GM18861 (cell line): ENCODE results near the gene GDA.
"Not testable (repeated sequence)": the region's sequence is repeated elsewhere in the genome, so short reads cannot be mapped to it uniquely, and the experiment has no call there.

ENCODE experiments used
- ATAC-seq: cut with Tn5 transposase; IDR thresholded peaks from one replicate; pipeline ENCODE4 v1.9.1; 2021; ENCODE audit not compliant: unreplicated experiment

GDA gene

DNA sequence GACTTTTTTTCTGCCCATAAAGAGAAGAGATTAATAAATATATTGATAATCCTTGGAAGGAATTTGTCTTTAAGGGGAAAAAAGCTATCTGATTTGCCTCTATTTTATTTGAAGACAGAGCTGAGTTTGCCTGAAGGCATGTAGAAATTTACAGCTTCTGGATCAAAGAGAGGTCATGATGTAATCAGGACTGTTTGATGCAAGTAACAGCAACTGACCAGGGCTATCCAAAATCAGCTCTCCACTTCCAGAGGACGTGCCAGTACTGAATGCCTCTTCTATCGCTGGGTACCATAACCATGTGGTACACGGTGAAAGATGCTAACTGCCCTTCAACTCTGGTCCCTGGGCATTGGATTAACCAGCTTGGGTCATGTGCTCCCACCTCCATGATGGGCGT is 125.2 kb downstream of the GDA start:
- ATAC-seq, result no peak

DNA sequence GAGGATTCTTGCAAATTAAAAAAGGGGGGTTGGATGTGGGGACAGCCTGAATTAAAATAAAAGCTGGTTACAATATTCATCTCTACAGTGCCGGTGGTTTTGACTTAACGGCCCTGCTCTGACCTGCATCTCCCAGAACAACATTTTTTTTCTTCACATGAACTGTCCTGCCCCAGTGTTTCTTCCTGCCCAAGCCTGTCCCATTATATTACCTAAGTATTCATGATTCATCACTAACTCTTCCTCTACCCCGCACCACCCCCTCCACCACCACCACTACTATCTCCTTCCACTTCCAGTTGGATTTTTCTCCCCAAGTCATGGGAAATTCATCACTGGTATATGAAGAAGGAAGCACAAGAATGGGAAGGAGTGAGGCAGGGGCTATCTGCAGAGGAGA is 125.7 kb downstream of the GDA start:
- ATAC-seq, result no peak

DNA sequence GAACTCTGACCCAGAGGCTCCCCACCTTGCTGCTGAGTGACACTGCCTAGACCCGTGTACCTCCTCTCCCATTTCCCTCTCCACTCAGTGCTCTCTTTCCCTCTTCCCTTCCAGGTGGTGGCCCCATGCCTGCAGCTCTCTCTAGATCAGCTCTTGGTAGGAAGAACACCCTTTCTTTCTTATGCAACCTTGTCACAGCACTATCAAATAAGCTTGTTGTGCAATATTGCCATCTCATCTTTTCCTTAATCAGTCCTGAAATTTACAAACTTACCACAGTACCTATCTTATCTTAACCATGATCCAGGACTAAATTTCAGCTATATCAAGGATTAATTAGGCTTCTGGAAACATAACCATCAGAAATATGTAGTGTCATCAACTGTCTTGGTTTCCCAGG is 127.2 kb downstream of the GDA start:
- no peak for ATAC-seq

- peak; percentile 75 for ATAC-seq
These were observed 129.7 kb downstream of the GDA start for GRCh38 chr9:72278959-72279358.

- peak; percentile 64 for ATAC-seq
These were observed 131.8 kb downstream of the GDA start for GRCh38 chr9:72280913-72281500.

- ATAC-seq, result no peak
These were observed 140.2 kb downstream of the GDA start for GRCh38 chr9:72289401-72289800.

DNA sequence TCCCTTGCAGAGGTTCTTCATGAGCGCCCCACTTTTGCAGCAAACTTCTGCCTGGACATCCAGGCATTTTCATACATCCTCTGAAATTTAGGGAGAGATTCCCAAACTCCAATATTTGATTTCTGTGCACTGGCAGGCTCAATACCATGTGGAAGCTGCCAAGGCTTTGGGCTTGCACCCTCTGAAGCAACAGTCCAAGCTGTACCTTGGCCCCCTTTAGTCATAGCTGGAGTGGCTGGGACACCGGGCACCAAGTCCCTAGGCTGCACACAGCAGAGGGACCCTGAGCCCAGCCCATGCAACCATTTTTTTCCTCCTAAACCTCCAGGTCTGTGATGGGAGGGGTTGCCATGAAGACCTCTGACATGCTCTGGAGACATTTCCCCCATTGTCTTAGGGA is 141.1 kb downstream of the GDA start:
- no peak for ATAC-seq

- ATAC-seq, result not testable (repeated sequence)
These were observed 142.3 kb downstream of the GDA start for GRCh38 chr9:72291576-72291975.

- no peak for ATAC-seq
These were observed 143.0 kb downstream of the GDA start for GRCh38 chr9:72292256-72292682.

GRCh38 chr9:72292874-72293607 is 143.8 kb downstream of the GDA start:
- ATAC-seq, result no peak

DNA sequence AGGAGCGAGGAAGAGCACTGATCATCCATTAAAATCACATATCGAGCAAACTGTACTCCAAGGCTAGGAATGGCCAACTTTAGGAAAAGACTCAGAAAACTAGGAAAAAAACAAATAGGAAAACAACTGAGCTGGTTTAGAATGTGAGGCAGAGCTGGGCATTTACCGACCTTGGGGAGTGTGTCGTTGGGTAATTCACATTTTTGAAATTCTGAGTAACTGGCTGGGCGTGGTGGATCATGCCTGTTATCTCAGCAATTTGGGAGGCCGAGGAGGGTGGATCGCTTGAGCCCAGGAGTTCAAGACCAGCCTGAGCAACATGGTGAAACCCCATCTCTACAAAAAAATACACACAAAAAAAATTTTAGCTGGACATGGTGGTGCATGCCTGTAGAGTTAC is 145.7 kb downstream of the GDA start:
- ATAC-seq, result peak; percentile 5

- ATAC-seq, result no peak
These were observed 148.3 kb downstream of the GDA start for GRCh38 chr9:72297516-72297915.

DNA sequence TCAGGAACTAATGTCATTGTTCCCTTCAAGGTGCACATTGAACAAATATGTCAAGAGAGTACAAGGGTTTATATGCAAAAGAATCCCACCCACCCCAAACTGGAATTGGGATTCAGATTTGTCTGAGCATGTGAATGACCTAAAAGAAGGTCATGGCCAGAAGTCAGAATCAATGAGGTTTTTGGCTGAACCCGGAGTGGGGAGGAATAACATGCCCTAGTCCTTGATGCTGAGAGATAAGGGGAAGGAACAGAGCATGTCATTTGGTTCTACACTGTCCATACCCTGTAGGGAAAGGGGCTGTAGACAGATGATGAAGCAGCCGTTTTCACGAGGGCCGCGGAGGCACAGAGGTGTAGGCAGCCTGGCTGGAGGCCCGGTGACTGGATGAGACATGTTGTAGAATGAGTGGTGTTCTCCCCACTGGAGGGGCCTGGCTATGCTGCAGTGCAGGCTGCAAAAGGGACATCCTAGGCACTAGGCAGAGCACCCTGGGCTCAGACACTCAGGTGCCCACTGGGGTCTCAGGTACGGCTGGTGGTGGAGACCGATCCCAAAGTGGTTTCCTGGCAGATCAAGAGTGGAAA is 149.9 kb downstream of the GDA start:
- ATAC-seq, result no peak

DNA sequence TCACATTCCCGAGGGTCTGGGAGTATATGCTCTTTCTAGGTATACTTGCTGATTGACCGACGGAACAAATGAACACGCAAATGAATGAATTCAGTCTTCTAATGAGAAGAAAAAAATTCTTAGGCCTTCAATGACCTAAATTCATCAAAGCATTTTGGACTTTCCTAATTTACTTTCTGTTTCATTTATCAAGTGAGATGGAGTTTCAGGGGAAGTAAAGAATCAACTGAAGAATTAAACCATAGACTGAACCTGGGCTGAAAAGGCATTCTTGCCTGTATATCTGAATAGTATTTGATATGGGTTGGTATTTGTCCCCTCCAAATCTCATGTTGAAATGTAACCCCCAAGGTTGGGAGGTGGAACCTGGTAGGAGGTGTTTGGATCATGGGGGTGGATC is 151.6 kb downstream of the GDA start:
- no peak for ATAC-seq
